ENCODE results near the gene FAM117A.

The FAM117A gene

DNA sequence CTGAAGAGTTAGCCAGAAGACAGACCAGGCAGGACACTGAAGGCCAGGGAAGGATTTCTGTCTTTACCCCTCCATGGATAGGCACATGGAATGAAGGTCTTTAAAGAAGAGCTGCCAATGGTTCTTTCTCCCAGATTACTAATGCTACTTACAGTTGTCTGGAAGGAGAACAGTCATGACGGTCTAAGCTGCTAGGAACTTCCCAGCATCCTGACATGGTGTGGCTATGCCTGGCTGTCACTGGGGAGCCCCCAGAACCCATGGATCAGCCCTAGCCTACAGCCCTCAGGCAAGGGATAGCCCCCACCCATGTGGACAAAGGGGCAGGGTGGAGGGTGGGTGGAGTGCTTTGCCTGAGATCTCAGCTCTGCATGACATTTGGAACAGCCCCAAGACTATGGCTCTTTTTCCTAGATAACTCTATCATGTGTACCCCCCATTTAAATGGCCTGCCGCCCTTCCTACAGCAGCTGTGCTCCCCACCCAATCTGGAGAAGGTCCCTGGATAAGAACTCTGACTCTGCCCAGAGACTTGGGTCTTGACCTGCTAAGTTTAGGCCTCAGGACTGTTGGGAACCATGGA is 15.3 kb upstream of the FAM117A start:
- FAIRE-seq (no peak), DNase-seq (ENCODE audit: insufficient read length, low spot score) (no peak)
- TF ChIP-seq, protein P1, sequence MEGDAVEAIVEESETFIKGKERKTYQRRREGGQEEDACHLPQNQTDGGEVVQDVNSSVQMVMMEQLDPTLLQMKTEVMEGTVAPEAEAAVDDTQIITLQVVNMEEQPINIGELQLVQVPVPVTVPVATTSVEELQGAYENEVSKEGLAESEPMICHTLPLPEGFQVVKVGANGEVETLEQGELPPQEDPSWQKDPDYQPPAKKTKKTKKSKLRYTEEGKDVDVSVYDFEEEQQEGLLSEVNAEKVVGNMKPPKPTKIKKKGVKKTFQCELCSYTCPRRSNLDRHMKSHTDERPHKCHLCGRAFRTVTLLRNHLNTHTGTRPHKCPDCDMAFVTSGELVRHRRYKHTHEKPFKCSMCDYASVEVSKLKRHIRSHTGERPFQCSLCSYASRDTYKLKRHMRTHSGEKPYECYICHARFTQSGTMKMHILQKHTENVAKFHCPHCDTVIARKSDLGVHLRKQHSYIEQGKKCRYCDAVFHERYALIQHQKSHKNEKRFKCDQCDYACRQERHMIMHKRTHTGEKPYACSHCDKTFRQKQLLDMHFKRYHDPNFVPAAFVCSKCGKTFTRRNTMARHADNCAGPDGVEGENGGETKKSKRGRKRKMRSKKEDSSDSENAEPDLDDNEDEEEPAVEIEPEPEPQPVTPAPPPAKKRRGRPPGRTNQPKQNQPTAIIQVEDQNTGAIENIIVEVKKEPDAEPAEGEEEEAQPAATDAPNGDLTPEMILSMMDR (IDR thresholded peaks at IDR 0.05; ENCODE audit: insufficient read depth, missing control alignments): no peak

DNA sequence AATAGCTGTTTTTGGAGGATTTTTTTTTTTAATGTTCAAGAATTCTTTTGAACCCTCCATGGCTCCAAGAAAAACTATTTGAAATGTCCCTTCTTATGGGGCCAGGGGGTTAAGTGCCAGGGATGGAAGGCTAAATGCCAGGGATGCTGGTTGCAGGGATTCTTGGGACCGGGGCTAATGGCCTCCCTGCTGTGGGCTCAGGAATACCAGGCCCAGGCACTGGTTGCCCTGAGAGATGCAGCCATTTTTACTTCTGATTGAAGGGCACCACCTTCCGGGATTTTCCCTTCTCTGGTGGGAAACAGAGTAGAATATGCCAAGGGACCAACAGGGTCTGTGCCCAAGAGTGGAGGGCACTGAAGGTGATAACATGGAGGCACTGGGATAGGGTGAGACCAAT is 13.6 kb upstream of the FAM117A start:
- TF ChIP-seq, protein P1 (IDR thresholded peaks at IDR 0.05; ENCODE audit: insufficient read depth, missing control alignments): no peak
- no peak for DNase-seq (ENCODE audit: insufficient read length, low spot score)
- no peak for FAIRE-seq

DNA sequence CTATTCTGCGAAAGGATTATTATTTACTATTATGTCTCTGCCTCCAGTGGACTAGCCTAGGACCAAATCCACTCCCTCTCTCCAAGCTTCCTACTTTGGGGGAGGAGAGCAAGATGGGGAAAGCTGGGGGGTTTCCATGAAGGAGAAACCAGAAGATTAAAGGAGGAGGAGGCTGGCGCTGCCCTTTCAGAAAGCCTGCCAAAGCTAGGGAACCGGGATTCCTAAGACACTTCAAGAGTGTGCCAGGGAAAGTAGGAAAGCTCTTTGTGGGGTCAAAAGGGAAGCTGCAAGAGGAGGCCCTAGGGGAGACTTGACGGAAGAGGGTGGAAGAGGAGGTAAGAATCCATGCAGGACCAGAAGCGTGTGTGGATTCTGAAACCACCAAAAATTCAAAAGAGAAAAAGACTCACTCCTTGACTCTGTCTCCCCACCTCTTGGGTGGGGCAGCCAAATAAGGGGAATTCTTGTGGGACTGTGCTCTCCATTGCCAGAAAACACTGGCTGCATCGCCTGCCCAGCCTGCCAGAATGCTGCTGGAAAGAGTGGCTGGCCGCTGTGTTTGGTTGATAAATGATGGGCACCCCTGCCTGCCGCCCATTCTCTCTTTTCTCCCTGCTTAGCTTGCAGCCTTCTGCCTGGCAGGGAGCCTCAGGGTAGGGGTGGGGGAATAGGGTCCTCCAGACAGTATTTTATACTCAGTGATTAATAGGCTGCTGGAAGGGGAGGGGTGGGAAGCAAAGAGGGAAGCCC is 12.8 kb upstream of the FAM117A start:
- DNase-seq (ENCODE audit: insufficient read length, low spot score) (no peak), FAIRE-seq (no peak)
- TF ChIP-seq, protein P1 (IDR thresholded peaks at IDR 0.05; ENCODE audit: insufficient read depth, missing control alignments): no peak

DNA sequence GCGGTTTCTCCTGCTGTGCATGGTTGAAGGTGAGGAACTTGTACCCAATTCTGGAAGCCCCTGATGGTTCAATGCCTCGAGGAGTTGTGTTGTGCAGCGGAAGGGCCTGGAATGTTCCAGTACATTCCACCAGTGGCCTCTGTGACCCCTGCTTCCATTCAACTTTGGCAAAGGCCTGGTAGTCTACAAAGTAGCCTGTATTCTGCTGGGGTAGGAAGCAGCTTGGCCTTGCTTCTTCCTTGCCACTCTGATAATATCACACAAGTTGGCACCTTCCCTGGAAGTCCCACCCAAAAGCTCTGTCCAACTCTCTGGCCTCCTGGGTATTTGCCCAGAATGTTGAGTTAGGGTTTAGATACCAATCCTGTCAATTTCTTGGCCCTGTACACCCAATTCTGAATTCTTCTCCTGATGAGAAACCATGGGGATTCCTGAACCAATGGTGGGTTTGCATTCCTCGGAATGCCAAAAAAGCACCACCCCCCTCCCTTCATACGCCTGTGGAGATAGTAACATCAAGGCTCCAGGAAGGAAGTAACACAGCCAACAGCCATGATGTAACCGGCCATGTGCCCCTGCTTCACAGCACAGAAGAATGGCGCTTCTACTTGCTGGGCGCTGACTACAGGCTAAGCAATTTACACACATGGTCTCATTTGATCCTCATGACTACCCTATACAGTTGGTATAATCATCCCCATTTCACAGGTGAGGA is 11.8 kb upstream of the FAM117A start:
- no peak for DNase-seq (ENCODE audit: insufficient read length, low spot score)
- no peak for FAIRE-seq
- TF ChIP-seq, protein P1 (IDR thresholded peaks at IDR 0.05; ENCODE audit: insufficient read depth, missing control alignments): no peak

DNA sequence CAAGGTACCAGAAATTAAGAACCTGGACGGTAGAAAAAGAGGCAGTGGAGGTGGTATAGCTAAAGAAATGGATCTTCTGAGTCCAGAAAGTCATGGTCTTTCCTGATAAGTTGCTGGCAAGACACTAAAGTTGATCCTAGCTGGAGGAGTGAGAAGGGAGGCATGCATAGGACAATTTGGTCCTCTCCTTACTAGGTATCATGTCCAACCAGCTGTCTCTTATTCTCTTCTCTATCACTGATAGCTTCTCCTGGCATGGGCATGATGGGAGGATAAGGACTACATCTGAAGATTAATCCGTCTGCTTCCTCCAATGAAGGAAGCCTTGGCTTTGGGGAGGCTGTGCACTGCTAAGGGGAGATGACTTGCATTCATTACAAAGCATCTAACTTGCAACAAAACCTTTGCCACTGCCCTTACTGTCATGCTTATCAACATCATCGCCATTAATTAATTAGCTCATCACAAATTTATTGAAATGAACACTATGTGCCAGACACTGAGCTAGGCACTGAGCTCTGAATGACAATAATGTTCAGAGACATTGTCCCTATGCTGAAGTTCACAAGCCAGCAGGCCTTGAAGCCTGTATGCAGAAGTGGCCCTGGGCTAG is 3.1 kb upstream of the FAM117A start:
- DNase-seq (ENCODE audit: insufficient read length, low spot score): no peak
- no peak for FAIRE-seq
- TF ChIP-seq, protein P1 (IDR thresholded peaks at IDR 0.05; ENCODE audit: insufficient read depth, missing control alignments): no peak

DNA sequence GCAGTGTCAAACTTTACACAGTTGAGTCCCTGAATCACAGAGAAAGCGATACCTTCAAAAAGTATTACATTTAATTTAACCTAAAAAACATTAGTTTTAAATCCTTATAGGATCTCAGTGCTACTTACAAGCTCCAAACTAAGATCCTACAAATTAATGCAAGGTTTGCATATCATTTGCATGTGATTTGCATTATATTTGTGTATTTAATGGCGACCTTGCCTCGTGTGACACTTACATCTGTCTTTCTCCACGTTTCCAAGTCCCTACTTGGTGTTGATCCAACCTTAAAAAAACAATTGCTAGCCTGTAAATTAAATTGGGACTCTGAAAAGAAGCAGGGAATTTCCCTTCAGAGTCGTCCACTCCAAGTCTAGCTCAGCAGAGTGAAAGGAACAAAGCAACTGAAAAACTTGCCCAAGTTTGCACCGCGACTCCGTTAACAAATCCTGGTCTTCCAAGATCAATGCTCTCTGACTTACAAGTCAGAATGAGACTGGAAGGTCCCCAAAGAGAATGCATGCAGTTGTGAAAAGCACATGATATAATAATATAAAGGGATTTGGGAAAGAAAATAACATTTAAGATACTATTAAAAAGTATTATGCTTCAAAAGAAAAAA is 739 bp upstream of the FAM117A start:
- FAIRE-seq (no peak), DNase-seq (ENCODE audit: insufficient read length, low spot score) (no peak)
- TF ChIP-seq, protein P1 (IDR thresholded peaks at IDR 0.05; ENCODE audit: insufficient read depth, missing control alignments): no peak
